Hepatocyte (in vitro differentiated cells): Measurements from ENCODE around the gene SMYD5. TPM values are rescaled to one million over a fixed set of nuclear protein-coding genes. Genes with fewer than 3 reads are reported as not detected.

ENCODE experiments used
- DNase-seq: peaks from one replicate; pipeline ENCODE4 v3.0.0-alpha.2; 2016; ENCODE audit warnings: low spot score
- H2AFZ ChIP-seq: fragments of 200-600 bp; sonication (generic); 2 replicates; pipeline ENCODE4 v1.6.0; 2016; ENCODE audit warnings: antibody characterized with exemption, mild to moderate bottlenecking
- H3K27ac ChIP-seq: fragments of 200-600 bp; sonication (generic); 2 replicates; pipeline ENCODE4 v1.5.1; 2016; ENCODE audit warnings: mild to moderate bottlenecking
- H3K27me3 ChIP-seq: fragments of 200-600 bp; sonication (generic); 2 replicates; pipeline ENCODE4 v1.6.1; 2016
- H3K36me3 ChIP-seq: fragments of 200-600 bp; sonication (generic); replicated peaks from 2 replicates; pipeline ENCODE4 v1.5.1; 2016; ENCODE audit warnings: low read depth; ENCODE audit not compliant: insufficient read depth
- H3K4me1 ChIP-seq: fragments of 200-600 bp; sonication (generic); 2 replicates; pipeline ENCODE4 v1.5.1; 2016; ENCODE audit warnings: mild to moderate bottlenecking, moderate library complexity; ENCODE audit not compliant: insufficient read depth
- H3K4me2 ChIP-seq: fragments of 200-600 bp; sonication (generic); 2 replicates; pipeline ENCODE4 v1.6.0; 2016
- H3K4me3 ChIP-seq: fragments of 200-600 bp; sonication (generic); 2 replicates; pipeline ENCODE4 v1.5.1; 2016; ENCODE audit warnings: mild to moderate bottlenecking
- H3K79me2 ChIP-seq: fragments of 200-600 bp; sonication (generic); 2 replicates; pipeline ENCODE4 v1.6.0; 2017; ENCODE audit warnings: mild to moderate bottlenecking
- H3K9me2 ChIP-seq: fragments of 200-600 bp; sonication (generic); replicated peaks from 2 replicates; pipeline ENCODE4 v1.6.0; 2017; ENCODE audit warnings: mild to moderate bottlenecking; ENCODE audit not compliant: insufficient read depth
- H3K9me3 ChIP-seq: fragments of 200-600 bp; sonication (generic); 2 replicates; pipeline ENCODE4 v1.5.1; 2016; ENCODE audit warnings: low read depth, mild to moderate bottlenecking
- H4K20me1 ChIP-seq: fragments of 200-600 bp; sonication (generic); 2 replicates; pipeline ENCODE4 v1.6.0; 2016; ENCODE audit warnings: mild to moderate bottlenecking; ENCODE audit not compliant: insufficient read depth, poor library complexity, severe bottlenecking
- EZH2 ChIP-seq: fragments of 200-600 bp; sonication (generic); IDR thresholded peaks from 2 replicates; pipeline ENCODE4 v1.6.1; 2016; ENCODE audit warnings: antibody characterized with exemption, mild to moderate bottlenecking, borderline replicate concordance
- EZH2phosphoT487 ChIP-seq: fragments of 200-600 bp; sonication (generic); IDR thresholded peaks from one replicate; pipeline ENCODE4 v1.6.1; 2018; ENCODE audit warnings: antibody characterized with exemption, mild to moderate bottlenecking, low read depth, moderate library complexity; ENCODE audit not compliant: unreplicated experiment, severe bottlenecking
- WGBS: methylation state at CpG from one replicate; pipeline ENCODE4 v1.1.6; 2016; ENCODE audit warnings: low lambda C conversion rate; ENCODE audit errors: missing lambda C conversion rate; 5-methylcytosine and 5-hydroxymethylcytosine counted together
- polyA plus RNA-seq: library from polyadenylated mRNA; unstranded; fragments of >200 nt; fragmentation: Nextera tagmentation; extraction: Ambion mirVana; gene quantifications from 2 replicates; pipeline ENCODE4 v1.2.1, GENCODE V29; 2016
- total RNA-seq: library from RNA; depleted of rRNA; stranded (reverse); fragments of >200 nt; gene quantifications from 2 replicates; pipeline ENCODE4 v1.2.3, GENCODE V29; 2014
- TF ChIP-seq, protein P1 (sequence below): fragments of 200-600 bp; sonication (generic); IDR thresholded peaks from 2 replicates; pipeline ENCODE4 v1.5.1; 2016; ENCODE audit warnings: antibody characterized with exemption, mild to moderate bottlenecking; ENCODE audit not compliant: poor library complexity

SMYD5 gene
- total and polyA plus RNA-seq, 2 experiments from 2014 or later = 10.0 to 28.3 TPM

DNA sequence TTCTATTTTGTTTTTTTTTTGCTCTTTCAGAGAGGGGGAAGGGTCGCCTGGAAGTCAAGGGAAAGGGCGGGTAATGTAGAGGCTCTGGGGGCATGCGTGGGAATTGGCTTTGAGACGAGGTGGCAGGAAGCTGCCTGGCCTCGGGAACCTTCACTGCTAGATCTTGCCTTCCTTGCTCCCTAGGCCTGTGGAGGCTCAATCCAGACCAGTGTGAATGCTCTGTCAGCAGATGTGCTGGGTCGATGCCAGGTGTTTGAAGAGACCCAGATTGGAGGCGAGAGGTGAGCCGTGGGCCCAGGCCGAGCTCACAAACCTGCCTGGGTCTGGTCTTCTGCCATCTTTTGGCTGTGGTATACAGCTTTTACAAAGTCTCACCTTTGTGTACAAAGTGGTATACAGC, 35.6 kb downstream of the SMYD5 start:
- TF ChIP-seq, protein P1, sequence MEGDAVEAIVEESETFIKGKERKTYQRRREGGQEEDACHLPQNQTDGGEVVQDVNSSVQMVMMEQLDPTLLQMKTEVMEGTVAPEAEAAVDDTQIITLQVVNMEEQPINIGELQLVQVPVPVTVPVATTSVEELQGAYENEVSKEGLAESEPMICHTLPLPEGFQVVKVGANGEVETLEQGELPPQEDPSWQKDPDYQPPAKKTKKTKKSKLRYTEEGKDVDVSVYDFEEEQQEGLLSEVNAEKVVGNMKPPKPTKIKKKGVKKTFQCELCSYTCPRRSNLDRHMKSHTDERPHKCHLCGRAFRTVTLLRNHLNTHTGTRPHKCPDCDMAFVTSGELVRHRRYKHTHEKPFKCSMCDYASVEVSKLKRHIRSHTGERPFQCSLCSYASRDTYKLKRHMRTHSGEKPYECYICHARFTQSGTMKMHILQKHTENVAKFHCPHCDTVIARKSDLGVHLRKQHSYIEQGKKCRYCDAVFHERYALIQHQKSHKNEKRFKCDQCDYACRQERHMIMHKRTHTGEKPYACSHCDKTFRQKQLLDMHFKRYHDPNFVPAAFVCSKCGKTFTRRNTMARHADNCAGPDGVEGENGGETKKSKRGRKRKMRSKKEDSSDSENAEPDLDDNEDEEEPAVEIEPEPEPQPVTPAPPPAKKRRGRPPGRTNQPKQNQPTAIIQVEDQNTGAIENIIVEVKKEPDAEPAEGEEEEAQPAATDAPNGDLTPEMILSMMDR = no peak
- TF ChIP-seq EZH2phosphoT487 = no peak
- no peak for TF ChIP-seq EZH2
- H3K27ac ChIP-seq = no peak overlapping the region
- no peaks in the 10 kb centered on the region for H3K27me3 ChIP-seq
- H3K79me2 ChIP-seq = peaks cover 5% of the 10 kb centered on the region
- H2AFZ ChIP-seq = no peak overlapping the region
- H3K9me2 ChIP-seq = no peaks in the 10 kb centered on the region
- H3K9me3 ChIP-seq = no peaks in the 10 kb centered on the region
- no peaks in the 10 kb centered on the region for H3K36me3 ChIP-seq
- no peak overlapping the region for H3K4me2 ChIP-seq
- H4K20me1 ChIP-seq = peaks cover 8% of the 10 kb centered on the region
- H3K4me3 ChIP-seq = no peak overlapping the region
- no peak for DNase-seq
- 91% methylated on average over 9 of the region's 9 CpGs for WGBS
- H3K4me1 ChIP-seq = no peaks in the 10 kb centered on the region

DNA sequence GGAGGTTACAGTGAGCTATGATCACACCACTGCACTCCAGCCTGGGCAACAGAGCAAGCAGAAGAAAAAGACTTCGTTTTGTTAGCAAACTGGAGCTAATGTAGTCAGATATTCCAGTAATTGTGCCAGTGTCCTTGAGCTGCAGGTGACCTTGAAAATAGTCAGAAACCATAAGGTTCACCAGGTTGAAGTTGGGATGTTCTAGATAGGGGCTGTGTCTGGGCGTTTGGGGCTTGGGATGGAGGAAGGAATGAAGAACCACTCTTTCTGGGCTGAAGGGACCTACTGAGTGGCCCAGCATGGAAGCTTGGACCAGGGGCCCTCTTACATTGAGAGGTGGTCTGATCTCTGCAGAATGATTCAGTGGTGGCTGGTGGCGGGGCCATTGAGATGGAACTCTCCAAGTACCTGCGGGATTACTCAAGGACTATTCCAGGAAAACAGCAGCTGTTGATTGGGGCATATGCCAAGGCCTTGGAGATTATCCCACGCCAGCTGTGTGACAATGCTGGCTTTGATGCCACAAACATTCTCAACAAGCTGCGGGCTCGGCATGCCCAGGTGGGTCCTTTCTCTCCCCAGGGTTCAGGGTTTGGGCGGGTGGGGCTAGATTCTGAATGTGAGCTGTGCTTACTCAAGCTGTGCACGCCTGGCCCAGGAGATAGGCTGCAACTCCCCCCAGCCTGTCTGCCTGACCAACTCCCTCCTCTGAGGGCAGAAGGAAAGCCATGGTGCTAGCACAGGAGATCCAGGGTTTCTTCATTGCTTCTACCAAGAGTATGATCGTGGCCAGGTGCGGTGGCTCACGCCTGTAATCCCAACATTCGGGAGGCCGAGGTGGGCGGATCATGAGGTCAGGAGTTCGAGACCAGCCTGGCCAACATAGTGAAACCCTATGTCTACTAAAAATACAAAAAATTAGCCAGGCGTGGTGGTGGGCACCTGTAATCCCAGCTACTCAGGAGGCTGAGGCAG, 37.1 kb downstream of the SMYD5 start:
- Histone ChIP-seq H3K4me3 (no peak overlapping the region), H4K20me1 (peaks cover 3% of the 10 kb centered on the region), H3K79me2 (no peaks in the 10 kb centered on the region), H3K9me2 (no peaks in the 10 kb centered on the region), H3K27me3 (no peaks in the 10 kb centered on the region), H3K27ac (no peak overlapping the region), H2AFZ (no peak overlapping the region), H3K36me3 (no peaks in the 10 kb centered on the region), H3K9me3 (no peaks in the 10 kb centered on the region), H3K4me1 (no peaks in the 10 kb centered on the region), H3K4me2 (no peak overlapping the region)
- TF ChIP-seq, protein P1 = no peak
- TF ChIP-seq EZH2phosphoT487 (no peak), EZH2 (no peak)
- WGBS = 98% methylated on average over 17 of the region's 17 CpGs
- no peak for DNase-seq

GRCh38 chr2:73252238-73253027, 38.4 kb downstream of the SMYD5 start:
- no peaks in the 10 kb centered on the region for H3K9me3 ChIP-seq
- no peak overlapping the region for H3K4me3 ChIP-seq
- H4K20me1 ChIP-seq = no peaks in the 10 kb centered on the region
- 95% methylated on average over 17 of the region's 17 CpGs for WGBS
- no peak overlapping the region for H3K4me2 ChIP-seq
- no peaks in the 10 kb centered on the region for H3K9me2 ChIP-seq
- H3K36me3 ChIP-seq = no peaks in the 10 kb centered on the region
- no peaks in the 10 kb centered on the region for H3K79me2 ChIP-seq
- TF ChIP-seq EZH2phosphoT487 = no peak
- no peak for TF ChIP-seq EZH2
- TF ChIP-seq, protein P1 = no peak
- H3K27me3 ChIP-seq = no peaks in the 10 kb centered on the region
- H3K27ac ChIP-seq = no peak overlapping the region
- no peaks in the 10 kb centered on the region for H3K4me1 ChIP-seq
- H2AFZ ChIP-seq = no peak overlapping the region
- DNase-seq = no peak
